HG02885 (cell line): ENCODE results near the gene MORC1.
"Not testable (repeated sequence)": the region's sequence is repeated elsewhere in the genome, so short reads cannot be mapped to it uniquely, and the experiment has no call there.

Source experiments
- ATAC-seq: cut with Tn5 transposase; IDR thresholded peaks from one replicate; pipeline ENCODE4 v1.9.1; 2021; ENCODE audit warnings: mild to moderate bottlenecking; ENCODE audit not compliant: unreplicated experiment, poor library complexity

Gene MORC1

GRCh38 chr3:109117939-109118338 lies at the start of gene MORC1:
Gene MORC1, minus strand, starts transcription at chr3:109118134. Its CDS starts 75 bp downstream, at chr3:109118059.
- ATAC-seq = no peak

- ATAC-seq = no peak
These were observed 48.0 kb upstream of the MORC1 start for GRCh38 chr3:109165905-109166304.

- ATAC-seq = no peak
These were observed 43.7 kb upstream of the MORC1 start for GRCh38 chr3:109161487-109162123.

- ATAC-seq = no peak
These were observed 37.9 kb upstream of the MORC1 start for GRCh38 chr3:109155828-109156227.

- ATAC-seq = no peak
These were observed 37.0 kb upstream of the MORC1 start for GRCh38 chr3:109154979-109155378.

- ATAC-seq = no peak
These were observed 34.4 kb upstream of the MORC1 start for GRCh38 chr3:109152320-109152719.

GRCh38 chr3:109149078-109149477 lies 31.1 kb upstream of the MORC1 start:
- no peak for ATAC-seq

- ATAC-seq = no peak
These were observed 25.7 kb upstream of the MORC1 start for GRCh38 chr3:109143646-109144045.

GRCh38 chr3:109140318-109140717 lies 22.4 kb upstream of the MORC1 start:
- no peak for ATAC-seq

- no peak for ATAC-seq
These were observed 19.8 kb upstream of the MORC1 start for GRCh38 chr3:109137761-109138160.

- ATAC-seq = no peak
These were observed 18.6 kb upstream of the MORC1 start, which contains the start of gene C3orf85 for GRCh38 chr3:109136523-109136922. Gene C3orf85, plus strand, starts transcription at chr3:109136719. Its CDS starts 129 bp downstream, at chr3:109136848.

- ATAC-seq = not testable (repeated sequence)
These were observed 15.5 kb upstream of the MORC1 start for GRCh38 chr3:109133474-109133816.

GRCh38 chr3:109132801-109133473 lies 15.0 kb upstream of the MORC1 start:
- ATAC-seq = no peak

GRCh38 chr3:109131276-109131675 lies 13.3 kb upstream of the MORC1 start:
- no peak for ATAC-seq

GRCh38 chr3:109127553-109127952 lies 9.6 kb upstream of the MORC1 start:
- ATAC-seq = no peak

GRCh38 chr3:109125902-109126301 lies 8.0 kb upstream of the MORC1 start:
- ATAC-seq = no peak

- no peak for ATAC-seq
These were observed 4.8 kb upstream of the MORC1 start for GRCh38 chr3:109122690-109123089.

GRCh38 chr3:109118584-109118983 lies 650 bp upstream of the MORC1 start:
- no peak for ATAC-seq

- ATAC-seq = no peak
These were observed 1.9 kb downstream of the MORC1 start for GRCh38 chr3:109116031-109116430.

GRCh38 chr3:109115451-109115850 lies 2.5 kb downstream of the MORC1 start:
- ATAC-seq = no peak

GRCh38 chr3:109114746-109115145 lies 3.2 kb downstream of the MORC1 start:
- no peak for ATAC-seq
